HEK293 (cell line): Measurements from ENCODE around the gene YWHAE.
"Not testable (repeated sequence)": the region's sequence is repeated elsewhere in the genome, so short reads cannot be mapped to it uniquely, and the experiment has no call there.

ENCODE experiments used
- CTCF ChIA-PET: fragments of 350-600 bp; formaldehyde crosslinking; extraction: SDS; loops from one replicate; lab custom pipeline; 2021; ENCODE audit warnings: antibody characterized with exemption; lab: Yijun Ruan, JAX
- POLR2A ChIA-PET: fragments of 300-600 bp; formaldehyde crosslinking; extraction: SDS; loops from one replicate; lab custom pipeline; 2020; ENCODE audit warnings: antibody characterized with exemption, inconsistent platforms; lab: Yijun Ruan, JAX
- H3K27ac ChIP-seq: fragments of 200-500 bp; sonication (Bioruptor generic); 2 replicates; pipeline ENCODE4 v1.5.1; 2014; ENCODE audit warnings: low read depth, low read length, control low read depth, inconsistent platforms; ENCODE audit errors: extremely low read depth
- H3K36me3 ChIP-seq, 2 experiments: fragments of 200-500 bp in 1 of 2; sonication (Bioruptor generic) in 1 of 2; 1 replicate in 1 of 2; 2 replicates in 1 of 2; pipeline ENCODE4 v1.5.1; 2014 to 2017; ENCODE audit warnings: inconsistent platforms in 2 of 2, low read length in 2 of 2; ENCODE audit not compliant: control insufficient read depth in 2 of 2, insufficient read depth in 1 of 2
- H3K4me1 ChIP-seq: fragments of 200-500 bp; sonication (Bioruptor generic); 2 replicates; pipeline ENCODE4 v1.5.1; 2014; ENCODE audit warnings: mild to moderate bottlenecking, low read length, inconsistent platforms; ENCODE audit not compliant: control insufficient read depth, insufficient read depth
- H3K4me3 ChIP-seq: 2 replicates; pipeline ENCODE4 v1.5.1; 2011; ENCODE audit warnings: low read depth, mild to moderate bottlenecking, control low read depth, low read length, moderate library complexity
- H3K9me3 ChIP-seq: fragments of 200-500 bp; sonication (Bioruptor generic); 2 replicates; pipeline ENCODE4 v1.5.1; 2014; ENCODE audit warnings: low read depth, low read length, inconsistent platforms; ENCODE audit not compliant: control insufficient read depth, insufficient read depth
- GLIS1 ChIP-seq: fragments of 450-650 bp; formaldehyde crosslinking; IDR thresholded peaks from 2 replicates; pipeline ENCODE4 v1.5.1; 2016; ENCODE audit warnings: missing biosample characterization, missing genetic modification characterization
- KLF1 ChIP-seq: fragments of 450-650 bp; formaldehyde crosslinking; IDR thresholded peaks from 2 replicates; pipeline ENCODE4 v1.5.1; 2016; ENCODE audit warnings: missing biosample characterization, missing genetic modification characterization
- PRDM6 ChIP-seq: fragments of 450-650 bp; formaldehyde crosslinking; IDR thresholded peaks from 2 replicates; pipeline ENCODE4 v1.5.1; 2017; ENCODE audit warnings: missing biosample characterization, missing genetic modification characterization
- ZBTB17 ChIP-seq: fragments of 450-650 bp; formaldehyde crosslinking; IDR thresholded peaks from 2 replicates; pipeline ENCODE4 v1.5.1; 2016; ENCODE audit warnings: missing biosample characterization, missing genetic modification characterization
- ZNF10 ChIP-seq: fragments of 450-650 bp; formaldehyde crosslinking; IDR thresholded peaks from 2 replicates; pipeline ENCODE4 v1.5.1; 2017; ENCODE audit warnings: missing biosample characterization, missing genetic modification characterization
- ZNF121 ChIP-seq: fragments of 450-650 bp; formaldehyde crosslinking; IDR thresholded peaks from 2 replicates; pipeline ENCODE4 v1.5.1; 2016; ENCODE audit warnings: missing biosample characterization, missing genetic modification characterization
- ZNF2 ChIP-seq: fragments of 450-650 bp; formaldehyde crosslinking; IDR thresholded peaks from 2 replicates; pipeline ENCODE4 v1.5.1; 2016; ENCODE audit warnings: missing biosample characterization, missing genetic modification characterization
- ZNF324 ChIP-seq: fragments of 450-650 bp; formaldehyde crosslinking; IDR thresholded peaks from 2 replicates; pipeline ENCODE4 v1.5.1; 2016; ENCODE audit warnings: missing biosample characterization, missing genetic modification characterization
- ZNF37A ChIP-seq: fragments of 450-650 bp; IDR thresholded peaks from 2 replicates; pipeline ENCODE4 v1.5.1; 2018; ENCODE audit warnings: missing biosample characterization, missing genetic modification characterization
- ZNF433 ChIP-seq: fragments of 450-650 bp; formaldehyde crosslinking; IDR thresholded peaks from 2 replicates; pipeline ENCODE4 v1.5.1; 2016; ENCODE audit warnings: missing biosample characterization, missing genetic modification characterization, low read depth
- ZNF558 ChIP-seq: fragments of 450-650 bp; formaldehyde crosslinking; IDR thresholded peaks from 2 replicates; pipeline ENCODE4 v1.5.1; 2016; ENCODE audit warnings: missing biosample characterization, missing genetic modification characterization
- ZNF600 ChIP-seq: fragments of 450-650 bp; formaldehyde crosslinking; IDR thresholded peaks from 2 replicates; pipeline ENCODE4 v1.5.1; 2016; ENCODE audit warnings: missing biosample characterization, missing genetic modification characterization
- TF ChIP-seq, protein P1 (sequence below): fragments of 450-650 bp; formaldehyde crosslinking; IDR thresholded peaks from 2 replicates; pipeline ENCODE4 v1.5.1; 2016; ENCODE audit warnings: missing biosample characterization, missing genetic modification characterization
- TF ChIP-seq, protein P2 (sequence below): fragments of 450-650 bp; formaldehyde crosslinking; IDR thresholded peaks from 2 replicates; pipeline ENCODE4 v1.5.1; 2016; ENCODE audit warnings: missing biosample characterization, missing genetic modification characterization

YWHAE gene

GRCh38 chr17:1386675-1387190 lies 13.3 kb downstream of the YWHAE start:
- not testable (repeated sequence) for H3K9me3 ChIP-seq, H3K4me3 ChIP-seq, H3K27ac ChIP-seq
- peaks cover 60% of the 10 kb centered on the region for H3K4me1 ChIP-seq
- ChIA-PET POLR2A (interaction anchor here (1.0 kb wide), 1 partner anchor 13 kb away, joined by 3 read pairs; the partner anchor contains the start of gene YWHAE), CTCF (interaction anchor here (0.6 to 2.1 kb wide), 5 partner anchors 14 to 23 kb away, joined by 3 to 8 read pairs (median 5); no protein-coding TSS in a partner anchor)
- peak; percentile 37; the same call in 1 of the 2 replicates for TF ChIP-seq ZNF600 (tag by site-specific recombination)
- peak; percentile 66; the same call in 1 of the 2 replicates for TF ChIP-seq ZNF121 (tag by site-specific recombination)
- TF ChIP-seq GLIS1: peak; percentile 71
- peak; percentile 36; the same call in 1 of the 2 replicates for TF ChIP-seq ZNF2
- 0 out of 2 replicates have a peak, but pooled peaks have one; percentile 11 for TF ChIP-seq ZBTB17
- H3K36me3 ChIP-seq: peaks cover 12 to 27% of the 10 kb centered on the region in 2 experiments; a peak in 2 of 3 replicates

DNA sequence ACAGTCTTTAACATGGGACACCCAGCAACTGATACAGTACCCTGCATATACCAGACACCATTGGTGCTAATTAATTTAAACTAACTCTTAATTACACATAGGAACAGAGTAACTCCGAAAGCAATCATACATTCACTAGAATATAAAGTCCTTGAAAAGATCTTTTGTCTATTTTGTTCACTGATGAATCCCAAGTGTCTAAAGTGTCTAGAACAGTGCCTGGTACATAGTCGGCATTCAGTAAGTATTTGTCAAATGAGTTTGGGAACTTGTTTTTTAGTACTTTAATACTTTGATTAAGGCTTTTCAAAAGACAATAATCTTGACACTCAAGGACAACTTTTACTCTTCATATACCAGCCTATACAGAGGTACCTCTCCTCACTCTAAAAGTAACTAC lies 13.8 kb downstream of the YWHAE start:
- Histone ChIP-seq H3K4me3 (no peak overlapping the region), H3K9me3 (no peaks in the 10 kb centered on the region), H3K4me1 (peaks cover 60% of the 10 kb centered on the region), H3K27ac (peak overlapping the region; percentile 53; the same call in 1 of the 2 replicates), H3K36me3 (peaks cover 12 to 25% of the 10 kb centered on the region in 2 experiments; a peak in 2 of 3 replicates)
- ChIA-PET CTCF (interaction anchor here (1.4 to 2.1 kb wide), 2 partner anchors 14 to 21 kb away, joined by 5 to 6 read pairs; no protein-coding TSS in a partner anchor), POLR2A (interaction anchor here (1.0 kb wide), 1 partner anchor 14 kb away, joined by 3 read pairs; the partner anchor contains the start of gene YWHAE)
- TF ChIP-seq ZNF433 (tag by site-specific recombination) (no peak), ZNF558 (tag by site-specific recombination) (no peak), ZNF10 (0 out of 2 replicates have a peak, but pooled peaks have one; percentile 47)
- TF ChIP-seq, protein P1, sequence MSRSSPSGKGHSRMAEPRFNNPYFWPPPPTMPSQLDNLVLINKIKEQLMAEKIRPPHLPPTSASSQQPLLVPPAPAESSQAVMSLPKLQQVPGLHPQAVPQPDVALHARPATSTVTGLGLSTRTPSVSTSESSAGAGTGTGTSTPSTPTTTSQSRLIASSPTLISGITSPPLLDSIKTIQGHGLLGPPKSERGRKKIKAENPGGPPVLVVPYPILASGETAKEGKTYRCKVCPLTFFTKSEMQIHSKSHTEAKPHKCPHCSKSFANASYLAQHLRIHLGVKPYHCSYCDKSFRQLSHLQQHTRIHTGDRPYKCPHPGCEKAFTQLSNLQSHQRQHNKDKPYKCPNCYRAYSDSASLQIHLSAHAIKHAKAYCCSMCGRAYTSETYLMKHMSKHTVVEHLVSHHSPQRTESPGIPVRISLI (tag by site-specific recombination): no peak
- TF ChIP-seq, all 188 proteins: peak for 1

GRCh38 chr17:1385861-1386260 lies 14.2 kb downstream of the YWHAE start:
- no peak for TF ChIP-seq ZNF324 (tag by site-specific recombination)
- TF ChIP-seq, protein P2, sequence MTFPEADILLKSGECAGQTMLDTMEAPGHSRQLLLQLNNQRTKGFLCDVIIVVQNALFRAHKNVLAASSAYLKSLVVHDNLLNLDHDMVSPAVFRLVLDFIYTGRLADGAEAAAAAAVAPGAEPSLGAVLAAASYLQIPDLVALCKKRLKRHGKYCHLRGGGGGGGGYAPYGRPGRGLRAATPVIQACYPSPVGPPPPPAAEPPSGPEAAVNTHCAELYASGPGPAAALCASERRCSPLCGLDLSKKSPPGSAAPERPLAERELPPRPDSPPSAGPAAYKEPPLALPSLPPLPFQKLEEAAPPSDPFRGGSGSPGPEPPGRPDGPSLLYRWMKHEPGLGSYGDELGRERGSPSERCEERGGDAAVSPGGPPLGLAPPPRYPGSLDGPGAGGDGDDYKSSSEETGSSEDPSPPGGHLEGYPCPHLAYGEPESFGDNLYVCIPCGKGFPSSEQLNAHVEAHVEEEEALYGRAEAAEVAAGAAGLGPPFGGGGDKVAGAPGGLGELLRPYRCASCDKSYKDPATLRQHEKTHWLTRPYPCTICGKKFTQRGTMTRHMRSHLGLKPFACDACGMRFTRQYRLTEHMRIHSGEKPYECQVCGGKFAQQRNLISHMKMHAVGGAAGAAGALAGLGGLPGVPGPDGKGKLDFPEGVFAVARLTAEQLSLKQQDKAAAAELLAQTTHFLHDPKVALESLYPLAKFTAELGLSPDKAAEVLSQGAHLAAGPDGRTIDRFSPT (tag by site-specific recombination): 0 out of 2 replicates have a peak, but pooled peaks have one; percentile 22
- TF ChIP-seq PRDM6 (tag by site-specific recombination): peak; percentile 79
- TF ChIP-seq KLF1 (tag by site-specific recombination): no peak
- TF ChIP-seq ZNF37A: no peak
- TF ChIP-seq, all 188 proteins: peak for 2
- Histone ChIP-seq H3K36me3 (peaks cover 12 to 25% of the 10 kb centered on the region in 2 experiments; a peak in 2 of 3 replicates), H3K4me3 (no peak overlapping the region), H3K9me3 (no peaks in the 10 kb centered on the region), H3K4me1 (peaks cover 60% of the 10 kb centered on the region), H3K27ac (peak overlapping the region; percentile 53)
- CTCF ChIA-PET: interaction anchor here (1.0 to 2.1 kb wide), 3 partner anchors 19 to 29 kb away, joined by 3 to 6 read pairs (median 3); no protein-coding TSS in a partner anchor
- POLR2A ChIA-PET: interaction anchor here (1.0 kb wide), 1 partner anchor 14 kb away, joined by 3 read pairs; the partner anchor contains the start of gene YWHAE
